HFFc6 (cell line): ENCODE results near the gene THPO. TPM values are rescaled to one million over a fixed set of nuclear protein-coding genes. Genes with fewer than 3 reads are reported as not detected.

Experiments used
- DNase-seq: peaks from one replicate; pipeline ENCODE4 v3.0.0-alpha.2; 2018
- H3K27ac Mint-ChIP-seq: 2 replicates; pipeline ENCODE4 v1.8.0; 2020; ENCODE audit warnings: mild to moderate bottlenecking, mixed read lengths
- H3K27me3 Mint-ChIP-seq: 2 replicates; pipeline ENCODE4 v1.8.0; 2021; ENCODE audit warnings: mild to moderate bottlenecking, moderate library complexity, mixed read lengths; ENCODE audit not compliant: insufficient read depth
- H3K36me3 Mint-ChIP-seq: 2 replicates; pipeline ENCODE4 v1.8.0; 2021; ENCODE audit warnings: low read depth, mixed read lengths
- H3K4me1 Mint-ChIP-seq: 2 replicates; pipeline ENCODE4 v1.8.0; 2020; ENCODE audit warnings: low read depth, mixed read lengths
- H3K4me3 Mint-ChIP-seq: 2 replicates; pipeline ENCODE4 v1.8.0; 2020; ENCODE audit warnings: mild to moderate bottlenecking, moderate library complexity, mixed read lengths
- H3K9me3 Mint-ChIP-seq: 2 replicates; pipeline ENCODE4 v1.8.0; 2020; ENCODE audit warnings: mild to moderate bottlenecking, mixed read lengths
- CTCF ChIP-seq: fragments of 200-600 bp; sonication (generic); IDR thresholded peaks from 2 replicates; pipeline ENCODE4 v1.5.0; 2021; ENCODE audit warnings: antibody characterized with exemption, mild to moderate bottlenecking
- total RNA-seq, 6 experiments: library from RNA; stranded (reverse); fragmentation: NEBNext Ultra II Directional; extraction: Animal tissue kit (Norgen Biotek cat#: 25700); gene quantifications; 2 replicates in 1 of 6; 3 replicates in 5 of 6; pipeline ENCODE4 v1.2.3, GENCODE V29; 2021

The THPO gene
- total RNA-seq, 6 experiments from 2014 or later, result not detected

DNA sequence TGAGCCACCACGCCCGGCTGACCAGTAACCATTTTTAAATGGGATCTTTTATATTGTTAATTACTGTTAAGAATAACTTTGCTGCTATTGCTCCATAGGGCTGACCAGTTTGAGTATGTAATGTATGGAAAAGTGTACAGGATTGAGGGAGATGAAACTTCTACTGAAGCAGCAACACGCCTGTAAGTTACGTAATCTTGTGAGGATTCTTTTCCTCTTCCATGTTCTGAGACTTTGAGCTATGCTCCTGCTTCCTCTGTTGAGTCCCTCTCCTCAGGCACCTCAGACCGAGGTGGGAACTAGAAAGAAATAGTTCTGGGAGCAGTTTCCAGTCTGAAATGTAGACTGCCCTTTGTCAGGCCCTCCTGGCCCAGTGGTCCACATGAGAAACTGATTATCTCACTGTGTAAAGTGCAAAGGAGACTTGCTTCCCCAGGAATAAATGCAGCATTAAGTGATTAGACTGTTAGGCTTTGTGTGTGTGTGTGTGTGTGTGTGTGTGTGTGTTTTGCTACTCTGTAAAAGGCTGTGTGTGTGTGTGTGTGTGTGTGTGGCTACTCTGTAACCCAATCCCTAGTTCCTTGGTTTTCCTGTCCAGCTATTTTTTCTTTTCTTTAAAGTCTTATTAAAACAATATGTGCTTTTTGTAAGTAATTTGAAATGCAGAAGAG lies 11.3 kb downstream of the THPO start:
- no peaks in the 10 kb centered on the region for H3K9me3 Mint-ChIP-seq
- H3K4me3 Mint-ChIP-seq, result no peak overlapping the region
- H3K27ac Mint-ChIP-seq, result peak overlapping the region; percentile 71
- no peak for TF ChIP-seq CTCF
- peaks cover 39% of the 10 kb centered on the region for H3K36me3 Mint-ChIP-seq
- no peak for DNase-seq
- peaks cover 56% of the 10 kb centered on the region for H3K4me1 Mint-ChIP-seq
- peaks cover 6% of the 10 kb centered on the region for H3K27me3 Mint-ChIP-seq

DNA sequence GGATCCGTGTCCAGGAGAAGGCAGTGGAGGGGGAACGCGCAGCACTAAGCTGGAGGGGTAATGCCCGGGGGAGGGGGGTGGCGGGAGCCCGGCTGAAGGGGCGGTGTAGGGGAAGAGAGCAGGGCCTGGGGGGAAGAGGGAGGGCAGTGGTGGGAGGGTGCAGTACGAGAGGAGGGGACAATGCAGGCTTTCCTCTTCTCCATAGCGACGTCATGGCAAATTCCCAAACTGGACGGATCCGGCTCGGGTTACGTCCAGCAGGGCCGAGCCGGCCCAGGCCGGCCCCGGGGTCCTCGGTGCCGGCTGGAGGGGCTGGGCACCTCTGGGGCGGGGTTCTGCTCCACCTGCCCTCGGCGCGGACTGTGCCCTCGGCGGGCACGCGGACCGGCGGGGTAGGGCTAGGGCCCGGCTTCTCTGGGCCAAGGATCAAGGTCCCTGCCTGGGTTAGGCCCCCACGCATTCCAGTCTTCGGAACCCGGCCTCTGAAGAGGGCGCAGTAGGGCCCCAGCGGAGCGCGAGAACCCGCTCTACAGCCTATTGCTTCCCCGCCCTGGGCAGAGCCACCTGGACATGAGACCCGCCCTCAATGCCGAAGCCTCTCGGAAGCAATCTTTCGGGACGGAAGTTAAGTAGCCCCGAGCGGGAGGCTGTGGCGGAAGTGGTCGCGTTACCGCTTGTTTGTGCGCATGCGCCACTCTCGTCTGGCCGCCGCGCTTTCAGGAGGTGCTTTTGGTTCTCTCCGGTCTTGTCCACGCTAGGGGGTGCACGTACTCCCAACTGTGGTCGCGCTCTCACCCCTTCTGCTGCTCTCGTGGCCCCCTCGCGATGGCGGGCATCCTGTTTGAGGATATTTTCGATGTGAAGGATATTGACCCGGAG lies 15.1 kb downstream of the THPO start:
- Mint-ChIP-seq H3K27me3 (peaks cover 6% of the 10 kb centered on the region), H3K9me3 (no peaks in the 10 kb centered on the region), H3K4me3 (peak overlapping the region; percentile 99), H3K27ac (peak overlapping the region; percentile 99), H3K4me1 (peaks cover 45% of the 10 kb centered on the region), H3K36me3 (peaks cover 23% of the 10 kb centered on the region)
- DNase-seq, result peak; percentile 96
- peak; percentile 76 for TF ChIP-seq CTCF

DNA sequence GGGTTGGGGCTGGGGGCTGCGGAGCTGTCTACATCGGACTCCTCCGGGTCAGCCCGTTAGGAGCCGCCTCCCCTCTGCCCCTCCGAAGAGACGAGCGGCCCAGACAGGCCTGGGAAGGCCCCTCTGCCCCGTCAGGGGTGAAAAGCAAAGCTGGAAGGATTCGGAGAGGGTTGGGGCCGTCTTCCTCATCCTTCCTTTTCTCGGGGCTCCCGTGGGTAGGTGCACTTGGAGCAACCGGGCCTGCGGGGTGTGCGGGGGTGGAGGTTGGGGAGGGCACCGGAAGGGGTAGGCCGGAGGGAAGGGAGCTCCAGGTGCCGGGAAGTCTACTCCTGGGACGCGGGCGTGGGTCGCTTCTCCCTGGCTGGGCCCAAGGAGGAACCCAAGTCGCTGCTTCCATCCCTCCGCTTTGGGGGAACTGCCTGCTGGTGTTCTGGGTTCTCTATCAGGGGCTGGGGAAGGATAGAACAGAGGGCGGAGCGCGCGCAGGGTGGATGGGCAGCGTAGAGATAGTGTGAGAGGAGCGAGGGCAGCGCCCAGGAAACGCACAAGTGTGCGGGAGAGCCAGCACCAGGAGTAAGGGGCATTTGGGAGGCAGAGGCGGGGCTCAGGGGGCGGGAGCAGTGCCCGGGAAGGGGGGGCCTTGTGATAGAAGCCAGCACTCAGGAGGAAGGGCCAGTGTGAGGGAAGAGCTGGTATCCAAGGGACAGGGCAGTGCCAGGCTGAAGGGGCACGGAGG lies 15.9 kb downstream of the THPO start:
- Mint-ChIP-seq H3K36me3 (peaks cover 18% of the 10 kb centered on the region), H3K4me1 (peaks cover 37% of the 10 kb centered on the region), H3K27me3 (peaks cover 6% of the 10 kb centered on the region), H3K4me3 (peak overlapping the region; percentile 99), H3K9me3 (no peaks in the 10 kb centered on the region), H3K27ac (peak overlapping the region; percentile 99)
- no peak for TF ChIP-seq CTCF
- DNase-seq, result peak; percentile 53

DNA sequence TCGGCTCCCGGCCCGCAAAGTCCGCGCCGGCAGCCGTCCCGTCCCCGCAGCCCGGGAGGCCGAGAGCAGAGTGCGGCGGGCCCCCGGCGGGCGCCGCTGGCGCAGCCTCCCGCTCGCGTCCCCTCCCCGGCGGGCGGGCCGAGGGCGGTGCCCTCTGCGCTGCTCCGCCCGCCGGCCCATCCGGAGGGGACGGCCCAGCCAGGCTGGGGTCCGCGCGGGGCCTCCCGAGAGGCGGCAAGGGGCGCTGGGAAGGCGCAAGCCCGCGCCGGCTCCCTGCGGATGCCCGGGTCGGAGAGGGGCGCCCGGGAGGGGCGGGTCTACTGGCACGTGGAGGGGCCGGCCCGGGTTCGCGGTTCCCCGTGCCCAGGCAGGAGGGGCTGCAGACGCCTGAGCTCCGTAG lies 16.5 kb downstream of the THPO start, which contains the start of the genes CLCN2 and POLR2H:
TSS of gene CLCN2 (minus strand) at position 74 of the 400 bp plus-strand sequence. CDS start 126 bp downstream, outside the sequence.
TSS of gene POLR2H (plus strand) at position 179 of the 400 bp plus-strand sequence. CDS start 1,783 bp downstream, outside the sequence.
- Mint-ChIP-seq H3K27me3 (peaks cover 6% of the 10 kb centered on the region), H3K27ac (peak within 1 kb of the TSS; percentile 99), H3K4me3 (peak within 1 kb of the TSS; percentile 99), H3K9me3 (no peaks in the 10 kb centered on the region), H3K4me1 (peaks cover 32% of the 10 kb centered on the region), H3K36me3 (peaks cover 12% of the 10 kb centered on the region)
- no peak for TF ChIP-seq CTCF
- DNase-seq, result no peak

GRCh38 chr3:184360929-184361531 lies 17.0 kb downstream of the THPO start:
- Mint-ChIP-seq H3K36me3 (peaks cover 12% of the 10 kb centered on the region), H3K27me3 (peaks cover 6% of the 10 kb centered on the region)

More at GRCh38 chr3:184360929-184361531, 17.0 kb downstream of the THPO start:
- Mint-ChIP-seq H3K27ac (peak overlapping the region; percentile 72), H3K4me3 (peak overlapping the region; percentile 91), H3K9me3 (no peaks in the 10 kb centered on the region), H3K4me1 (peaks cover 29% of the 10 kb centered on the region)
- TF ChIP-seq CTCF, result no peak
- DNase-seq, result no peak
